ENCODE data around the gene SUPT3H.
"Not testable (repeated sequence)": the region's sequence is repeated elsewhere in the genome, so short reads cannot be mapped to it uniquely, and the experiment has no call there.

SUPT3H gene

GRCh38 chr6:45052325-45052724, 325.4 kb downstream of the SUPT3H start:
- no peak for DNase-seq (ENCODE audit: low spot score)

- DNase-seq (ENCODE audit: low spot score): no peak
These were observed 328.4 kb downstream of the SUPT3H start for GRCh38 chr6:45049188-45049843.

GRCh38 chr6:45047573-45047972, 330.2 kb downstream of the SUPT3H start:
- DNase-seq (ENCODE audit: low spot score): no peak

- DNase-seq (ENCODE audit: low spot score): no peak
These were observed 332.5 kb downstream of the SUPT3H start for GRCh38 chr6:45045253-45045601.

- DNase-seq (ENCODE audit: low spot score): no peak
These were observed 333.1 kb downstream of the SUPT3H start for GRCh38 chr6:45044510-45045252.

- DNase-seq (ENCODE audit: low spot score): no peak
These were observed 333.6 kb downstream of the SUPT3H start for GRCh38 chr6:45044086-45044485.

- DNase-seq (ENCODE audit: low spot score): not testable (repeated sequence)
These were observed 335.1 kb downstream of the SUPT3H start for GRCh38 chr6:45042673-45043072.

- DNase-seq (ENCODE audit: low spot score): no peak
These were observed 339.5 kb downstream of the SUPT3H start for GRCh38 chr6:45038226-45038625.

GRCh38 chr6:45036103-45036502, 341.6 kb downstream of the SUPT3H start:
- no peak for DNase-seq (ENCODE audit: low spot score)

- DNase-seq (ENCODE audit: low spot score): no peak
These were observed 345.3 kb downstream of the SUPT3H start for GRCh38 chr6:45032426-45032825.

- no peak for DNase-seq (ENCODE audit: low spot score)
These were observed 346.1 kb downstream of the SUPT3H start for GRCh38 chr6:45031601-45032000.

- DNase-seq (ENCODE audit: low spot score): no peak
These were observed 350.6 kb downstream of the SUPT3H start for GRCh38 chr6:45027126-45027525.

GRCh38 chr6:45026003-45026516, 351.7 kb downstream of the SUPT3H start:
- no peak for DNase-seq (ENCODE audit: low spot score)

- no peak for DNase-seq (ENCODE audit: low spot score)
These were observed 353.1 kb downstream of the SUPT3H start for GRCh38 chr6:45024610-45025009.

GRCh38 chr6:45021676-45022075, 356.1 kb downstream of the SUPT3H start:
- DNase-seq (ENCODE audit: low spot score): no peak

GRCh38 chr6:45012687-45013086, 365.0 kb downstream of the SUPT3H start:
- DNase-seq (ENCODE audit: low spot score): no peak

GRCh38 chr6:45009576-45009975, 368.2 kb downstream of the SUPT3H start:
- no peak for DNase-seq (ENCODE audit: low spot score)

GRCh38 chr6:45006893-45007292, 370.8 kb downstream of the SUPT3H start:
- DNase-seq (ENCODE audit: low spot score): no peak

GRCh38 chr6:45003961-45004360, 373.8 kb downstream of the SUPT3H start:
- DNase-seq (ENCODE audit: low spot score): no peak

GRCh38 chr6:45003387-45003786, 374.3 kb downstream of the SUPT3H start:
- DNase-seq (ENCODE audit: low spot score): no peak

GRCh38 chr6:45002390-45003105, 375.2 kb downstream of the SUPT3H start:
- DNase-seq (ENCODE audit: low spot score): no peak

GRCh38 chr6:45001663-45002062, 376.1 kb downstream of the SUPT3H start:
- no peak for DNase-seq (ENCODE audit: low spot score)

- DNase-seq (ENCODE audit: low spot score): no peak
These were observed 376.9 kb downstream of the SUPT3H start for GRCh38 chr6:45000833-45001232.
